Activated CD4-positive, alpha-beta T cell treated with anti-CD3 and anti-CD28 coated beads, Interleukin-2, amount 10 ng/mL, durations not matched to agents 24 days and 14 days (primary cell): ENCODE data around the gene NRN1L. TPM values are rescaled to one million over a fixed set of nuclear protein-coding genes. Genes with fewer than 3 reads are reported as not detected.

Source experiments
- DNase-seq: peaks from one replicate; pipeline ENCODE4 v3.0.0; 2022
- H3K27ac Mint-ChIP-seq: one replicate; pipeline ENCODE4 v1.8.0; 2022; ENCODE audit warnings: mild to moderate bottlenecking, mixed read lengths
- H3K27me3 Mint-ChIP-seq: one replicate; pipeline ENCODE4 v1.8.0; 2022; ENCODE audit warnings: mixed read lengths
- H3K36me3 Mint-ChIP-seq: one replicate; pipeline ENCODE4 v1.8.0; 2022; ENCODE audit warnings: low read depth, mild to moderate bottlenecking, mixed read lengths
- H3K4me1 Mint-ChIP-seq: one replicate; pipeline ENCODE4 v1.8.0; 2021; ENCODE audit warnings: mixed read lengths
- H3K4me3 Mint-ChIP-seq: one replicate; pipeline ENCODE4 v1.8.0; 2022; ENCODE audit warnings: mild to moderate bottlenecking, moderate library complexity, mixed read lengths
- H3K9me3 Mint-ChIP-seq: one replicate; pipeline ENCODE4 v1.8.0; 2021; ENCODE audit warnings: mixed read lengths
- intact Hi-C: fragments of 100-400 bp; cut with micrococcal nuclease; formaldehyde crosslinking; loops from one replicate; pipeline ENCODE4 v1.15.1; 2023
- total RNA-seq: library from RNA; stranded (reverse); gene quantifications from 2 replicates; pipeline ENCODE4 v1.2.3, GENCODE V29; 2022

Gene NRN1L
- total RNA-seq, 1 donor from 2014 or later, result 0.63 TPM

- no peak for DNase-seq
- H3K9me3 Mint-ChIP-seq, result no peaks in the 10 kb centered on the region
- no peaks in the 10 kb centered on the region for H3K27me3 Mint-ChIP-seq
- H3K4me3 Mint-ChIP-seq, result no peak overlapping the region
- H3K36me3 Mint-ChIP-seq, result peaks cover 64% of the 10 kb centered on the region
- peaks cover 3% of the 10 kb centered on the region for H3K4me1 Mint-ChIP-seq
- intact Hi-C loops, result no loop called here
- no peak overlapping the region for H3K27ac Mint-ChIP-seq
Observed at GRCh38 chr16:67880584-67880983, 4.1 kb upstream of the NRN1L start.

GRCh38 chr16:67881621-67882161 lies 3.0 kb upstream of the NRN1L start:
- no peak overlapping the region for H3K4me3 Mint-ChIP-seq
- H3K4me1 Mint-ChIP-seq, result no peaks in the 10 kb centered on the region
- intact Hi-C loops, result no loop called here
- peaks cover 59% of the 10 kb centered on the region for H3K36me3 Mint-ChIP-seq
- H3K27me3 Mint-ChIP-seq, result no peaks in the 10 kb centered on the region
- no peak overlapping the region for H3K27ac Mint-ChIP-seq
- DNase-seq, result no peak
- no peaks in the 10 kb centered on the region for H3K9me3 Mint-ChIP-seq

- Mint-ChIP-seq H3K4me1 (no peaks in the 10 kb centered on the region), H3K27ac (no peak overlapping the region), H3K27me3 (no peaks in the 10 kb centered on the region), H3K4me3 (no peak overlapping the region), H3K36me3 (peaks cover 53% of the 10 kb centered on the region), H3K9me3 (no peaks in the 10 kb centered on the region)
- DNase-seq, result no peak
- intact Hi-C loops, result loop anchor here (1.0 kb wide), 1 partner anchor 46 kb away; no protein-coding TSS in a partner anchor
Observed at GRCh38 chr16:67882374-67883145, 2.1 kb upstream of the NRN1L start.

- no peaks in the 10 kb centered on the region for H3K9me3 Mint-ChIP-seq
- H3K27me3 Mint-ChIP-seq, result no peaks in the 10 kb centered on the region
- intact Hi-C loops, result loop anchor here (1.0 kb wide), 1 partner anchor 45 kb away; no protein-coding TSS in a partner anchor
- H3K4me1 Mint-ChIP-seq, result no peaks in the 10 kb centered on the region
- no peak for DNase-seq
- H3K27ac Mint-ChIP-seq, result peak overlapping the region; percentile 10
- H3K4me3 Mint-ChIP-seq, result no peak overlapping the region
- peaks cover 48% of the 10 kb centered on the region for H3K36me3 Mint-ChIP-seq
Observed at GRCh38 chr16:67883146-67883871, 1.4 kb upstream of the NRN1L start.

GRCh38 chr16:67883872-67884261 lies 818 bp upstream of the NRN1L start:
- no peaks in the 10 kb centered on the region for H3K27me3 Mint-ChIP-seq
- intact Hi-C loops, result loop anchor here (1.0 kb wide), 1 partner anchor 44 kb away; no protein-coding TSS in a partner anchor
- H3K9me3 Mint-ChIP-seq, result no peaks in the 10 kb centered on the region
- peak; percentile 92 for DNase-seq
- no peaks in the 10 kb centered on the region for H3K4me1 Mint-ChIP-seq
- no peak overlapping the region for H3K4me3 Mint-ChIP-seq
- peaks cover 43% of the 10 kb centered on the region for H3K36me3 Mint-ChIP-seq
- H3K27ac Mint-ChIP-seq, result no peak overlapping the region

- Mint-ChIP-seq H3K4me1 (no peaks in the 10 kb centered on the region), H3K4me3 (no peak overlapping the region), H3K27ac (no peak overlapping the region), H3K27me3 (no peaks in the 10 kb centered on the region), H3K36me3 (peaks cover 29% of the 10 kb centered on the region), H3K9me3 (no peaks in the 10 kb centered on the region)
- no peak for DNase-seq
- intact Hi-C loops, result no loop called here
Observed at GRCh38 chr16:67885545-67885944, 860 bp downstream of the NRN1L start.

GRCh38 chr16:67885976-67886375 lies 1.3 kb downstream of the NRN1L start:
- intact Hi-C loops, result no loop called here

GRCh38 chr16:67886387-67886786 lies 1.7 kb downstream of the NRN1L start:
- Mint-ChIP-seq H3K36me3 (peaks cover 29% of the 10 kb centered on the region), H3K27ac (peak overlapping the region; percentile 5), H3K9me3 (no peaks in the 10 kb centered on the region), H3K4me1 (no peaks in the 10 kb centered on the region), H3K4me3 (no peak overlapping the region), H3K27me3 (no peaks in the 10 kb centered on the region)
- DNase-seq, result no peak
- intact Hi-C loops, result no loop called here

More at GRCh38 chr16:67885976-67886375, 1.3 kb downstream of the NRN1L start:
- Mint-ChIP-seq H3K36me3 (peaks cover 29% of the 10 kb centered on the region), H3K4me1 (no peaks in the 10 kb centered on the region), H3K27me3 (no peaks in the 10 kb centered on the region), H3K4me3 (no peak overlapping the region), H3K9me3 (no peaks in the 10 kb centered on the region), H3K27ac (no peak overlapping the region)
- DNase-seq, result no peak

GRCh38 chr16:67888331-67888730 lies 3.6 kb downstream of the NRN1L start:
- DNase-seq, result no peak
- Mint-ChIP-seq H3K36me3 (peaks cover 17% of the 10 kb centered on the region), H3K9me3 (no peaks in the 10 kb centered on the region), H3K4me1 (peaks cover 7% of the 10 kb centered on the region), H3K4me3 (no peak overlapping the region), H3K27ac (no peak overlapping the region), H3K27me3 (no peaks in the 10 kb centered on the region)
- intact Hi-C loops, result no loop called here

GRCh38 chr16:67892375-67892774 lies 7.7 kb downstream of the NRN1L start:
- peaks cover 2% of the 10 kb centered on the region for H3K36me3 Mint-ChIP-seq
- H3K4me1 Mint-ChIP-seq, result peaks cover 22% of the 10 kb centered on the region
- H3K27me3 Mint-ChIP-seq, result no peaks in the 10 kb centered on the region
- peak overlapping the region; percentile 97 for H3K4me3 Mint-ChIP-seq
- no peaks in the 10 kb centered on the region for H3K9me3 Mint-ChIP-seq
- peak overlapping the region; percentile 87 for H3K27ac Mint-ChIP-seq
- DNase-seq, result no peak
- intact Hi-C loops, result loop anchor here (2.0 to 5.0 kb wide), 2 partner anchors 20 to 150 kb away; partner anchors contain the start of gene EDC4

- peaks cover 22% of the 10 kb centered on the region for H3K4me1 Mint-ChIP-seq
- no peaks in the 10 kb centered on the region for H3K27me3 Mint-ChIP-seq
- no peaks in the 10 kb centered on the region for H3K9me3 Mint-ChIP-seq
- intact Hi-C loops, result loop anchor here (1.0 to 5.0 kb wide), 6 partner anchors 20 to 233 kb away; partner anchors contain the start of genes ACD, EDC4, NUTF2 and PARD6A
- peak within 1 kb of the TSS; percentile 97 for H3K4me3 Mint-ChIP-seq
- H3K27ac Mint-ChIP-seq, result peak within 1 kb of the TSS; percentile 94
- peak; percentile 97 for DNase-seq
- no peaks in the 10 kb centered on the region for H3K36me3 Mint-ChIP-seq
Observed at GRCh38 chr16:67892899-67893742, 8.4 kb downstream of the NRN1L start, which contains the start of gene PSKH1. Gene PSKH1 (plus strand): TSS chr16:67893254. CDS start chr16:67908750, 15,496 bp downstream.

- Mint-ChIP-seq H3K4me1 (peaks cover 22% of the 10 kb centered on the region), H3K27me3 (no peaks in the 10 kb centered on the region), H3K4me3 (peak overlapping the region; percentile 97), H3K9me3 (no peaks in the 10 kb centered on the region), H3K36me3 (no peaks in the 10 kb centered on the region), H3K27ac (peak overlapping the region; percentile 94)
- DNase-seq, result no peak
- intact Hi-C loops, result loop anchor here (1.0 to 5.0 kb wide), 6 partner anchors 21 to 234 kb away; partner anchors contain the start of genes ACD, EDC4, NUTF2 and PARD6A
Observed at GRCh38 chr16:67893743-67894399, 9.2 kb downstream of the NRN1L start.

GRCh38 chr16:67897231-67897630 lies 12.5 kb downstream of the NRN1L start:
- intact Hi-C loops, result no loop called here

More at GRCh38 chr16:67897231-67897630, 12.5 kb downstream of the NRN1L start:
- Mint-ChIP-seq H3K36me3 (no peaks in the 10 kb centered on the region), H3K4me1 (peaks cover 22% of the 10 kb centered on the region), H3K27ac (no peak overlapping the region), H3K27me3 (no peaks in the 10 kb centered on the region), H3K9me3 (no peaks in the 10 kb centered on the region), H3K4me3 (no peak overlapping the region)
- DNase-seq, result no peak
